GM12878 (cell line): Measurements from ENCODE around the gene CXCL13. TPM values are rescaled to one million over a fixed set of nuclear protein-coding genes. Genes with fewer than 3 reads are reported as not detected.
A peak's percentile ranks its signal among the peaks of the same experiment; 100 is the strongest.

Experiments used
- BCL11A ChIP-seq: IDR thresholded peaks from 2 replicates; pipeline ENCODE4 v1.6.1; 2011; ENCODE audit warnings: low read depth, low read length
- CEBPZ ChIP-seq: fragments of 150-350 bp; IDR thresholded peaks from 2 replicates; pipeline ENCODE4 v1.6.1; 2016; ENCODE audit warnings: low read depth, low read length
- CHD1 ChIP-seq: IDR thresholded peaks from 2 replicates; pipeline ENCODE4 v1.6.1; 2012; ENCODE audit warnings: low read depth, low read length, improper control_type of control experiment
- ETV6 ChIP-seq, 2 experiments: fragments of 450-650 bp in 1 of 2; IDR thresholded peaks in 1 of 2; conservative IDR thresholded peaks in 1 of 2; 2 replicates each; pipeline ENCODE4 v1.6.1; 2014; ENCODE audit warnings: antibody characterized with exemption in 1 of 2, borderline replicate concordance in 1 of 2, low read depth in 1 of 2, mild to moderate bottlenecking in 1 of 2, moderate library complexity in 1 of 2
- HDGF ChIP-seq: fragments of 450-650 bp; IDR thresholded peaks from 2 replicates; pipeline ENCODE4 v1.6.1; 2016; ENCODE audit warnings: antibody characterized with exemption
- IKZF2 ChIP-seq, 2 experiments: fragments of 450-650 bp; IDR thresholded peaks; 2 replicates each; pipeline ENCODE4 v1.6.1; 2017; ENCODE audit warnings: mild to moderate bottlenecking in 2 of 2, moderate library complexity in 2 of 2
- IRF5 ChIP-seq: fragments of 450-650 bp; IDR thresholded peaks from 2 replicates; pipeline ENCODE4 v1.6.1; 2017; ENCODE audit warnings: borderline replicate concordance
- MAX ChIP-seq: IDR thresholded peaks from 2 replicates; pipeline ENCODE4 v1.6.1; 2012; ENCODE audit warnings: low read depth, low read length, improper control_type of control experiment
- MTA3 ChIP-seq: IDR thresholded peaks from 2 replicates; pipeline ENCODE4 v1.6.1; 2012; ENCODE audit warnings: low read length, inconsistent platforms, borderline replicate concordance
- MYB ChIP-seq: fragments of 150-350 bp; IDR thresholded peaks from 2 replicates; pipeline ENCODE4 v1.6.1; 2014; ENCODE audit warnings: mild to moderate bottlenecking, low read depth, low read length, borderline replicate concordance
- NBN ChIP-seq: fragments of 450-650 bp; IDR thresholded peaks from 2 replicates; pipeline ENCODE4 v1.6.1; 2016
- NFXL1 ChIP-seq: fragments of 450-650 bp; IDR thresholded peaks from 2 replicates; pipeline ENCODE4 v1.6.1; 2017; ENCODE audit warnings: antibody characterized with exemption, mild to moderate bottlenecking, borderline replicate concordance
- SRF ChIP-seq, 2 experiments: IDR thresholded peaks; 2 replicates each; pipeline ENCODE4 v1.6.1; 2011; ENCODE audit warnings: low read depth in 2 of 2, low read length in 2 of 2, mild to moderate bottlenecking in 1 of 2, moderate library complexity in 1 of 2
- STAT3 ChIP-seq: IDR thresholded peaks from 2 replicates; pipeline ENCODE4 v1.6.1; 2011; ENCODE audit warnings: low read depth, low read length, improper control_type of control experiment
- SUZ12 ChIP-seq: fragments of 200-600 bp; sonication (generic); IDR thresholded peaks from one replicate; pipeline ENCODE4 v1.6.1; 2018; ENCODE audit warnings: antibody characterized with exemption, mild to moderate bottlenecking; ENCODE audit not compliant: unreplicated experiment
- ZBED1 ChIP-seq: IDR thresholded peaks from 2 replicates; pipeline ENCODE4 v1.6.1; 2016; ENCODE audit warnings: borderline replicate concordance
- ZBTB33 ChIP-seq: fragments of 450-650 bp; IDR thresholded peaks from 2 replicates; pipeline ENCODE4 v1.6.1; 2017; ENCODE audit warnings: mild to moderate bottlenecking
- ZNF207 ChIP-seq: fragments of 450-650 bp; IDR thresholded peaks from 2 replicates; pipeline ENCODE4 v1.6.1; 2014; ENCODE audit warnings: antibody characterized with exemption, mild to moderate bottlenecking, borderline replicate concordance
- ZNF592 ChIP-seq: fragments of 450-650 bp; IDR thresholded peaks from 2 replicates; pipeline ENCODE4 v1.6.1; 2017; ENCODE audit warnings: mild to moderate bottlenecking, moderate library complexity
- polyA plus RNA-seq, 11 experiments: library from polyadenylated mRNA; depleted of rRNA in 4 of 11; unstranded in 6 of 11; stranded (reverse) in 5 of 11; fragments of >200 nt; fragmentation: Nextera tagmentation in 4 of 11; fragmentation: Illumina TruSeq in 1 of 11; extraction: Ambion mirVana in 4 of 11; extraction: Trizol in 1 of 11; gene quantifications; 1 replicate in 1 of 11; 2 replicates in 10 of 11; pipeline versions ENCODE4 v1.2.1 to v1.2.3, GENCODE V29; 2011 to 2016; ENCODE audit warnings: inconsistent platforms in 2 of 11, missing spikeins in 2 of 11, low read depth in 1 of 11
- total RNA-seq, 4 experiments: library from RNA; depleted of rRNA in 3 of 4; stranded (reverse); fragments of >200 nt in 3 of 4; fragmentation: Illumina TruSeq in 1 of 4; extraction: Trizol in 1 of 4; gene quantifications; 2 replicates each; pipeline versions ENCODE4 v1.2.1 to v1.2.3, GENCODE V29; 2013 to 2021

Gene CXCL13
- total and polyA plus RNA-seq, 10 of the 15 experiments (the other 5 are each of a cell fraction or from before 2014, with no cell fraction given) = 0.05 to 0.16 TPM; not detected in 8

- TF ChIP-seq ZBTB33 (no peak), ETV6 (conservative IDR thresholded peaks at IDR 0.05 in 1 of 2, IDR thresholded peaks at IDR 0.05 in 1 of 2; ENCODE audit: borderline replicate concordance in 1 of 2, low read depth in 1 of 2) (peak in 1 of 2 experiments; percentile 79; a peak in 2 of 4 replicates), STAT3 (0 out of 2 replicates have a peak, but pooled peaks have one; percentile 20), SRF (IDR thresholded peaks at IDR 0.05; ENCODE audit: low read depth in 2 of 2, low read length in 2 of 2) (no peak), IRF5 (no peak), CHD1 (no peak), NBN (peak; percentile 92; the same call in 1 of the 2 replicates), SUZ12 (no peak), ZNF207 (no peak), NFXL1 (no peak), CEBPZ (no peak), MYB (no peak), HDGF (no peak), MAX (no peak), IKZF2 (IDR thresholded peaks at IDR 0.05) (peak; percentile 99), ZBED1 (peak; percentile 90; the same call in 1 of the 2 replicates), ZNF592 (no peak), BCL11A (peak; percentile 78), MTA3 (peak; percentile 99)
Observed at GRCh38 chr4:77586951-77587383, 18.7 kb upstream of the CXCL13 start (continued).
